ENCODE measurements around the gene SKAP2. TPM values are rescaled to one million over a fixed set of nuclear protein-coding genes. Genes with fewer than 3 reads are reported as not detected.
A peak's percentile ranks its signal among the peaks of the same experiment; 100 is the strongest.

Gene SKAP2, protein sequence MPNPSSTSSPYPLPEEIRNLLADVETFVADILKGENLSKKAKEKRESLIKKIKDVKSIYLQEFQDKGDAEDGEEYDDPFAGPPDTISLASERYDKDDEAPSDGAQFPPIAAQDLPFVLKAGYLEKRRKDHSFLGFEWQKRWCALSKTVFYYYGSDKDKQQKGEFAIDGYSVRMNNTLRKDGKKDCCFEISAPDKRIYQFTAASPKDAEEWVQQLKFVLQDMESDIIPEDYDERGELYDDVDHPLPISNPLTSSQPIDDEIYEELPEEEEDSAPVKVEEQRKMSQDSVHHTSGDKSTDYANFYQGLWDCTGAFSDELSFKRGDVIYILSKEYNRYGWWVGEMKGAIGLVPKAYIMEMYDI
- total RNA-seq (2021; ENCODE audit: unreplicated experiment) (66.8 TPM), Bru-seq, nascent RNA (percentile 84 among the genes with signal in this experiment), BruChase-seq, experiment 1, labeled RNA remaining after a 2-hour chase (percentile 77 among the genes with signal in this experiment), BruChase-seq, experiment 2, labeled RNA remaining after a 6-hour chase (percentile 77 among the genes with signal in this experiment)
- 45.7 TPM for polyA plus RNA-seq (2012; ENCODE audit: insufficient read length)
- long read RNA-seq, transcript SKAP2-201 (13 exons, 3,998 nt), result major isoform, 132 of 162 reads
- long read RNA-seq, partial matches to known transcripts, result 5 of 162 reads
- long read RNA-seq, other reads (novel, unspliced or antisense), result 25 of 162 reads

DNA sequence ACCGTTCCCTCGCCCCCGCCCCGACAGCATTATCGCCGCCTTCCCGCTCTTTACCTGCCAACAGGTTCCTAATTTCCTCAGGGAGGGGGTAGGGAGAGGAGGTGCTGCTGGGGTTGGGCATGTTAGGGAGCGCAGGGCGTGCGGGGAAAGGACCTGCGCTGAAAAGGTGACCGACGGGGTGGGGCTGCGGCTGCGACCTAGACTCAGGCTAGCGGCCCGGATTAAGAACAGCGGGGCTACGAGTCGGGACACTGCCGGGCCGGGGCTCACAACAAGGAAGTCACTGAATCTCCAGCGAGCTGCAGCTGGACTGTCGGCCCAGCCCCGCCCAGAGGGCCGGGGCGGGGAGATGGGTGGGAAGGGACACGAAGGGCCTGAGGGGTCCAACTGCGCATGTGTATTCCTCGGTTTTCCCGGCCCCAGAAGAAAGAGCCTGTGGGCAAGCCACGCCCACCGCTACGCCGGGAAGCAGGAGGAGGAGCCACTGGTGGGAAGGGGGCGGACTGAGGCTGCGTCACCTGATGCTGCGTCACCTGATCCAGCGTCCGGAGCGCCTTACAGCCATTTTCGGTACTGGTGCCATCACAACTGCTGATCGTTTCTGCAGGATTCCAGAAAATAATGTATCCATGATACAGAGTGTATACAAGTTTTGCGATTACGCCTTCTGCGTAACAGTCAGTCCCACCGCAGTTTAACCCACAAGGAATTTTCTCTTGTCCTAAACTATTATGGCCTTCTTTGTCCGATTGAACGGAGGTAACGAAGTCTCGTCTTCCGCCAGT is at the start of gene SKAP2:
Gene SKAP2 (minus strand): TSS at position 282 of the 785 bp plus-strand sequence. CDS start 161 bp downstream, at position 121.
- POLR2A ChIA-PET, result interaction anchor here (1.1 kb wide), 1 partner anchor 230 kb away, joined by 4 read pairs; no protein-coding TSS in a partner anchor
- no peaks in the 10 kb centered on the region for H3K27me3 ChIP-seq (ENCODE audit: control insufficient read depth, insufficient read depth, low read length)
- ATAC-seq, result peak; percentile 98
- H3K36me3 ChIP-seq (ENCODE audit: control insufficient read depth, insufficient read depth, low read length), result no peaks in the 10 kb centered on the region
- no peaks in the 10 kb centered on the region for H3K9me3 ChIP-seq (ENCODE audit: control insufficient read depth, insufficient read depth, low read depth, low read length)
- in situ Hi-C loops (cut with HindIII; ENCODE audit: low pct_unique_long_range_greater_than_20kb, low sequenced_read_pairs) (no loop called here), intact Hi-C loops (cut with micrococcal nuclease; ENCODE audit: unreplicated experiment) (loop anchor here (2.0 kb wide), 1 partner anchor 232 kb away; no protein-coding TSS in a partner anchor)
- TF ChIP-seq TCF7L2 (IDR thresholded peaks at IDR 0.05; ENCODE audit: low read depth, low read length) (no peak), SIN3A (IDR thresholded peaks at IDR 0.05; ENCODE audit: borderline replicate concordance, insufficient read depth, low read depth, low read length) (peak; percentile 77; the same call in 1 of the 2 replicates), POLR2AphosphoS5 (IDR thresholded peaks at IDR 0.05; ENCODE audit: low read depth, low read length) (peak; percentile 98)
- TF ChIP-seq, protein P1, sequence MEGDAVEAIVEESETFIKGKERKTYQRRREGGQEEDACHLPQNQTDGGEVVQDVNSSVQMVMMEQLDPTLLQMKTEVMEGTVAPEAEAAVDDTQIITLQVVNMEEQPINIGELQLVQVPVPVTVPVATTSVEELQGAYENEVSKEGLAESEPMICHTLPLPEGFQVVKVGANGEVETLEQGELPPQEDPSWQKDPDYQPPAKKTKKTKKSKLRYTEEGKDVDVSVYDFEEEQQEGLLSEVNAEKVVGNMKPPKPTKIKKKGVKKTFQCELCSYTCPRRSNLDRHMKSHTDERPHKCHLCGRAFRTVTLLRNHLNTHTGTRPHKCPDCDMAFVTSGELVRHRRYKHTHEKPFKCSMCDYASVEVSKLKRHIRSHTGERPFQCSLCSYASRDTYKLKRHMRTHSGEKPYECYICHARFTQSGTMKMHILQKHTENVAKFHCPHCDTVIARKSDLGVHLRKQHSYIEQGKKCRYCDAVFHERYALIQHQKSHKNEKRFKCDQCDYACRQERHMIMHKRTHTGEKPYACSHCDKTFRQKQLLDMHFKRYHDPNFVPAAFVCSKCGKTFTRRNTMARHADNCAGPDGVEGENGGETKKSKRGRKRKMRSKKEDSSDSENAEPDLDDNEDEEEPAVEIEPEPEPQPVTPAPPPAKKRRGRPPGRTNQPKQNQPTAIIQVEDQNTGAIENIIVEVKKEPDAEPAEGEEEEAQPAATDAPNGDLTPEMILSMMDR (IDR thresholded peaks at IDR 0.05), result no peak
- TF ChIP-seq, protein P2, sequence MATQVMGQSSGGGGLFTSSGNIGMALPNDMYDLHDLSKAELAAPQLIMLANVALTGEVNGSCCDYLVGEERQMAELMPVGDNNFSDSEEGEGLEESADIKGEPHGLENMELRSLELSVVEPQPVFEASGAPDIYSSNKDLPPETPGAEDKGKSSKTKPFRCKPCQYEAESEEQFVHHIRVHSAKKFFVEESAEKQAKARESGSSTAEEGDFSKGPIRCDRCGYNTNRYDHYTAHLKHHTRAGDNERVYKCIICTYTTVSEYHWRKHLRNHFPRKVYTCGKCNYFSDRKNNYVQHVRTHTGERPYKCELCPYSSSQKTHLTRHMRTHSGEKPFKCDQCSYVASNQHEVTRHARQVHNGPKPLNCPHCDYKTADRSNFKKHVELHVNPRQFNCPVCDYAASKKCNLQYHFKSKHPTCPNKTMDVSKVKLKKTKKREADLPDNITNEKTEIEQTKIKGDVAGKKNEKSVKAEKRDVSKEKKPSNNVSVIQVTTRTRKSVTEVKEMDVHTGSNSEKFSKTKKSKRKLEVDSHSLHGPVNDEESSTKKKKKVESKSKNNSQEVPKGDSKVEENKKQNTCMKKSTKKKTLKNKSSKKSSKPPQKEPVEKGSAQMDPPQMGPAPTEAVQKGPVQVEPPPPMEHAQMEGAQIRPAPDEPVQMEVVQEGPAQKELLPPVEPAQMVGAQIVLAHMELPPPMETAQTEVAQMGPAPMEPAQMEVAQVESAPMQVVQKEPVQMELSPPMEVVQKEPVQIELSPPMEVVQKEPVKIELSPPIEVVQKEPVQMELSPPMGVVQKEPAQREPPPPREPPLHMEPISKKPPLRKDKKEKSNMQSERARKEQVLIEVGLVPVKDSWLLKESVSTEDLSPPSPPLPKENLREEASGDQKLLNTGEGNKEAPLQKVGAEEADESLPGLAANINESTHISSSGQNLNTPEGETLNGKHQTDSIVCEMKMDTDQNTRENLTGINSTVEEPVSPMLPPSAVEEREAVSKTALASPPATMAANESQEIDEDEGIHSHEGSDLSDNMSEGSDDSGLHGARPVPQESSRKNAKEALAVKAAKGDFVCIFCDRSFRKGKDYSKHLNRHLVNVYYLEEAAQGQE (IDR thresholded peaks at IDR 0.05; ENCODE audit: insufficient read depth in 1 of 2, low read depth in 2 of 2, low read length in 1 of 2), result no peak
- no TSS peak for BruUV-seq (replicated peaks)
- CTCF ChIA-PET, result no interaction called here
- H3K4me1 ChIP-seq (ENCODE audit: control insufficient read depth, insufficient read depth, low read length), result peaks cover 34% of the 10 kb centered on the region
- peak; percentile 98 for DNase-seq (ENCODE audit: low read depth, low spot score)
- H3K4me3 ChIP-seq (ENCODE audit: low read depth in 2 of 2, low read length in 2 of 2), result peak within 1 kb of the TSS; percentile 84 to 96
- peak within 1 kb of the TSS; percentile 95 for H3K27ac ChIP-seq (ENCODE audit: low read length)

DNA sequence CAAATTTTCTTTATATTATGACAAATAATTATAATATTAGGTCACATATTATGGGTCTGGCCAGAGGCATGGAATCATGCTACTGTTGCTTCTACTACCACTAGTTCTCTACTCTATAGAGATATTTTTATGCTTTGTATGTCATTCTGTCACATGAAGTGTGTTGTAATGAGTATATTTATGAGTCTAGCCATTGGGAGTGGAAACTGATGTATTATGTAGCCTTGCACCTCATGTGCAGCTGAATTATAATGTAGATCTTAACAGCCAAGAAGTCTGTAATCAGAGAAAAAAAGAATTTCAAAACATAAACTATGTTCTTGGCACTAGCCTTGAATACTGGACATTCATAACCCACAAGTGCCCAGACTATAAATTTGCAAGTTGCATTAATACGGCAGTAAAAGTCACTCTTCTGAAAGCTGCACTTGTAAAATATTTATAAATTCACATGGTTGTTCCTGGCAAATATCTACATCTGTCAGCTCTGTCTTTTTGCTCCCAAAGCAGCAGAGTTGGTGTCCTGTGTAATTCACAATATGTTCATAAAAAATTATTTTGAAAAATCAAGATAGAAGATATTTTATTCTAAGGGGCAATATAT is 48.6 kb upstream of the SKAP2 start:
- no peak for ATAC-seq
- intact Hi-C loops (cut with micrococcal nuclease; ENCODE audit: unreplicated experiment) (no loop called here), in situ Hi-C loops (cut with HindIII; ENCODE audit: low pct_unique_long_range_greater_than_20kb, low sequenced_read_pairs) (no loop called here)
- no peak for TF ChIP-seq SIN3A (IDR thresholded peaks at IDR 0.05; ENCODE audit: borderline replicate concordance, insufficient read depth, low read depth, low read length)
- TF ChIP-seq, protein P2 (IDR thresholded peaks at IDR 0.05; ENCODE audit: insufficient read depth in 1 of 2, low read depth in 2 of 2, low read length in 1 of 2), result no peak
- no peak overlapping the region for H3K27ac ChIP-seq (ENCODE audit: low read length)
- no peaks in the 10 kb centered on the region for H3K36me3 ChIP-seq (ENCODE audit: control insufficient read depth, insufficient read depth, low read length)
- H3K4me1 ChIP-seq (ENCODE audit: control insufficient read depth, insufficient read depth, low read length), result no peaks in the 10 kb centered on the region
- H3K27me3 ChIP-seq (ENCODE audit: control insufficient read depth, insufficient read depth, low read length), result peaks cover under 1% of the 10 kb centered on the region; the same call in 1 of the 2 replicates
- no peaks in the 10 kb centered on the region for H3K9me3 ChIP-seq (ENCODE audit: control insufficient read depth, insufficient read depth, low read depth, low read length)
- H3K4me3 ChIP-seq (ENCODE audit: low read depth in 2 of 2, low read length in 2 of 2), result no peak overlapping the region
- no TSS peak for BruUV-seq (replicated peaks)
- POLR2A ChIA-PET, result interaction anchor here (0.6 kb wide), 1 partner anchor 50 kb away, joined by 9 read pairs; no protein-coding TSS in a partner anchor
- DNase-seq (ENCODE audit: low read depth, low spot score), result no peak
- CTCF ChIA-PET, result no interaction called here

Data from Panc1 (cell line).